Testis (tissue), 3 donors: ENCODE data around the gene RCCD1. TPM values are rescaled to one million over a fixed set of nuclear protein-coding genes. Genes with fewer than 3 reads are reported as not detected.

Experiments used
- DNase-seq: peaks from one replicate; pipeline ENCODE4 v3.0.0-alpha.2; 2019
- H3K27ac ChIP-seq, 2 donors: fragments of 200-600 bp; sonication (generic); one replicate each; pipeline ENCODE4 v1.5.1; 2019
- H3K27me3 ChIP-seq: fragments of 200-600 bp; sonication (generic); one replicate; pipeline ENCODE4 v1.5.1; 2019
- H3K36me3 ChIP-seq: fragments of 200-600 bp; sonication (generic); one replicate; pipeline ENCODE4 v1.5.1; 2017; ENCODE audit warnings: low read depth; ENCODE audit errors: missing control alignments
- H3K4me1 ChIP-seq: fragments of 200-600 bp; sonication (generic); one replicate; pipeline ENCODE4 v1.5.1; 2019
- H3K4me3 ChIP-seq, 2 donors: fragments of 200-600 bp; sonication (generic); one replicate each; pipeline ENCODE4 v1.5.1; 2017 to 2019
- H3K9me3 ChIP-seq: fragments of 200-600 bp; sonication (generic); one replicate; pipeline ENCODE4 v1.5.1; 2017
- CTCF ChIP-seq, 3 experiments: fragments of 450-650 bp in 2 of 3; fragments of 200-600 bp in 1 of 3; sonication (generic) in 1 of 3; IDR thresholded peaks; one replicate each; pipeline ENCODE4 v1.5.1; 2016 to 2019; ENCODE audit warnings: antibody characterized with exemption in 3 of 3, mild to moderate bottlenecking in 2 of 3, moderate library complexity in 1 of 3
- POLR2A ChIP-seq: fragments of 450-650 bp; IDR thresholded peaks from one replicate; pipeline ENCODE4 v1.6.1; 2017; ENCODE audit warnings: antibody characterized with exemption, mild to moderate bottlenecking, moderate library complexity
- WGBS, 2 donors: methylation state at CpG; one replicate each; pipeline ENCODE4 v1.1.5; 2018; 5-methylcytosine and 5-hydroxymethylcytosine counted together
- intact Hi-C: fragments of 100-400 bp; cut with DNase I; formaldehyde crosslinking; loops from one replicate; pipeline ENCODE4 v1.15.1; 2023; ENCODE audit warnings: low total_unique reads
- polyA plus RNA-seq: library from polyadenylated mRNA; stranded (reverse); fragments of 350-450 nt; fragmentation: Illumina TruSeq; extraction: RNeasy Lipid Tissue Mini Kit (QIAGEN cat#74804); gene quantifications from one replicate; pipeline ENCODE4 v1.2.3, GENCODE V29; 2014; ENCODE audit warnings: low read depth, low replicate concordance; ENCODE audit not compliant: insufficient read depth
- total RNA-seq, 2 donors: library from RNA; depleted of rRNA; stranded (reverse); fragments of >200 nt; gene quantifications; one replicate each; pipeline ENCODE4 v1.2.3, GENCODE V29; 2016

The RCCD1 gene
- total and polyA plus RNA-seq, 3 donors from 2014 or later = 17.5 to 21.1 (median 17.5) TPM

- no peak for DNase-seq
- H3K9me3 ChIP-seq = no peaks in the 10 kb centered on the region
- no peaks in the 10 kb centered on the region for H3K27me3 ChIP-seq
- H3K27ac ChIP-seq = no peak overlapping the region
- peaks cover 6% of the 10 kb centered on the region for H3K4me1 ChIP-seq
- no peak overlapping the region for H3K4me3 ChIP-seq
- 87 to 91% methylated on average over 28 to 30 of the region's 30 CpGs for WGBS, 2 donors
- no peak for TF ChIP-seq CTCF (IDR thresholded peaks at IDR 0.05)
- no peak for TF ChIP-seq POLR2A
- intact Hi-C loops = no loop called here
- H3K36me3 ChIP-seq = no peaks in the 10 kb centered on the region
Measured at GRCh38 chr15:90911906-90912769, 42.5 kb upstream of the RCCD1 start.

- intact Hi-C loops = no loop called here
- peaks cover under 1% of the 10 kb centered on the region for H3K4me1 ChIP-seq
- no peak for DNase-seq
- 95 to 97% methylated on average over 7 of the region's 7 CpGs for WGBS, 2 donors
- no peak overlapping the region for H3K27ac ChIP-seq
- no peaks in the 10 kb centered on the region for H3K27me3 ChIP-seq
- H3K9me3 ChIP-seq = no peaks in the 10 kb centered on the region
- TF ChIP-seq CTCF (IDR thresholded peaks at IDR 0.05) = no peak
- TF ChIP-seq POLR2A = no peak
- no peak overlapping the region for H3K4me3 ChIP-seq
- no peaks in the 10 kb centered on the region for H3K36me3 ChIP-seq
Measured at GRCh38 chr15:90912770-90913075, 42.0 kb upstream of the RCCD1 start.

GRCh38 chr15:90913398-90913944 is 41.2 kb upstream of the RCCD1 start:
- no peak overlapping the region for H3K27ac ChIP-seq
- no peak overlapping the region for H3K4me3 ChIP-seq
- no peaks in the 10 kb centered on the region for H3K36me3 ChIP-seq
- no peaks in the 10 kb centered on the region for H3K27me3 ChIP-seq
- H3K9me3 ChIP-seq = no peaks in the 10 kb centered on the region
- DNase-seq = no peak
- intact Hi-C loops = no loop called here
- TF ChIP-seq POLR2A (no peak), CTCF (IDR thresholded peaks at IDR 0.05) (no peak)
- WGBS, 2 donors = 93% methylated on average over 3 to 12 of the region's 12 CpGs
- peaks cover 6% of the 10 kb centered on the region for H3K4me1 ChIP-seq

- no peaks in the 10 kb centered on the region for H3K9me3 ChIP-seq
- H3K36me3 ChIP-seq = no peaks in the 10 kb centered on the region
- DNase-seq = no peak
- WGBS, 2 donors = 94 to 95% methylated on average over 21 to 22 of the region's 22 CpGs
- no peak for TF ChIP-seq CTCF (IDR thresholded peaks at IDR 0.05)
- no peak for TF ChIP-seq POLR2A
- peaks cover 7% of the 10 kb centered on the region for H3K4me1 ChIP-seq
- H3K27me3 ChIP-seq = no peaks in the 10 kb centered on the region
- H3K27ac ChIP-seq = no peak overlapping the region
- intact Hi-C loops = no loop called here
- no peak overlapping the region for H3K4me3 ChIP-seq
Measured at GRCh38 chr15:90914305-90915080, 40.2 kb upstream of the RCCD1 start.
